AG09309 (cell line): ENCODE data around the gene SERF1B.
"Not testable (repeated sequence)": the region's sequence is repeated elsewhere in the genome, so short reads cannot be mapped to it uniquely, and the experiment has no call there.

Experiments
- DNase-seq: peaks from one replicate; pipeline ENCODE4 v3.0.0-alpha.2; 2010; ENCODE audit warnings: low read depth
- H3K4me3 ChIP-seq: 2 replicates; pipeline ENCODE4 v1.5.1; 2011; ENCODE audit warnings: mild to moderate bottlenecking, low read depth, low read length, moderate library complexity; ENCODE audit not compliant: control insufficient read depth

Gene SERF1B

GRCh38 chr5:70025106-70025844 lies at the start of gene SERF1B:
TSS of gene SERF1B (plus strand) at chr5:70025251. CDS start at chr5:70025452, 201 bp downstream.
- not testable (repeated sequence) for H3K4me3 ChIP-seq

GRCh38 chr5:69991713-69992112 lies 33.3 kb upstream of the SERF1B start:
- not testable (repeated sequence) for H3K4me3 ChIP-seq, DNase-seq

More at GRCh38 chr5:70025106-70025844, at the start of gene SERF1B:
- DNase-seq = not testable (repeated sequence)

DNA sequence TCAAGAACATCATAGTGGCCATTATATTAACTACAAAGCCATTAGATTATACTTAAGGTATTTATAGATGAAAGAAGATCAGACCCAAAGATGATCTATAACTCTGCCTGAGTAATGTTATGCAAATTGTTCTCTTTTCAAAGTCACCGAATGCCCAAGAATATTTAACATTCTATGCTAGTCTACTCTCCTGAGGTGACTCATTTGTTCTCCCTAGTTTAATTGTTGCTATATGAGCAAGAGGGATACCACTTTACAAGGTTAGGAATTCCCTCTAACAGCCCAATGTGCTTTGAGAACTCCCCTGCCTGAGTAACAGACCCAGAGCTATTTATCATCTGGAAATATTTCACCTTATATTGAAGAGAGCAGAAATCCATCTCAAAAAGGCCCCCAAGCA lies 29.5 kb upstream of the SERF1B start:
- H3K4me3 ChIP-seq, DNase-seq: not testable (repeated sequence)

- not testable (repeated sequence) for H3K4me3 ChIP-seq, DNase-seq
Observed at GRCh38 chr5:70020660-70021059, 4.4 kb upstream of the SERF1B start.

DNA sequence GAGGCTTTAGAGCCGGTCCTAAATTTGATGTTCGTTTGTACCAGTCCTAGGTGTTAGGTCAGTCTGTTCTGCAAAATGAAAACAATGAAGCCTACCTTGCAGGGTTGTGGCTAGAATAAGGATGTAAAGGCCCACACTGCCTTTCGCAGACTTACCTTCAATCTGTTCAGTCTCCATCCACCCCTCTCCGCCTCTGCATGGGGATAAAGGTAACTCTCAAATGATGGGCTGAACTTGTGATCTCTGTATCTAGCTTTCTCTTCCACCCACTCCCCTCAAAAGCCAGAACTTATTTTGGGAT lies 744 bp downstream of the SERF1B start:
- not testable (repeated sequence) for DNase-seq, H3K4me3 ChIP-seq

- not testable (repeated sequence) for DNase-seq, H3K4me3 ChIP-seq
Observed at GRCh38 chr5:70031204-70031603, 6.2 kb downstream of the SERF1B start.

DNA sequence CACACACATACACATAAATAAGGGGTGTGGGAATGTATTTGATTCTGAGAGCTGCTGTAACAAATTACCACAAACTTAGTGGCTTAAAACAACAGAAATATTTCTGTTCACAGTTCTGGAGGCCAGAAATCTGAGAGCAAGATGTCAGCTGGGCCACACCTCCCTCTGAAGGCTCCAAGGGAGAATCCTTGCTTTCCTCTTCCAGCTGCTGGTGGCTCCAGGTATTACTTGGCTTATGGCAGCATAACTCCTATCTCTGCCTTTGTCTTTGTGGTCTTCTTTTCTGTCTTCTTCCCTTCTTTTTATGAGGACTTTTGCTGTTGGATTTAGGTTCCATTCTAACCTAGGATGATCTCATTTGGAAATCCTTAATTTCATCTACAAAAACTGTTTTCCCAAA lies 16.4 kb downstream of the SERF1B start:
- H3K4me3 ChIP-seq, DNase-seq: not testable (repeated sequence)

GRCh38 chr5:70049790-70050142 lies 24.7 kb downstream of the SERF1B start:
- not testable (repeated sequence) for DNase-seq, H3K4me3 ChIP-seq

GRCh38 chr5:70056289-70056942 lies 31.4 kb downstream of the SERF1B start:
- not testable (repeated sequence) for H3K4me3 ChIP-seq, DNase-seq

- DNase-seq, H3K4me3 ChIP-seq: not testable (repeated sequence)
Observed at GRCh38 chr5:70057140-70057539, 32.1 kb downstream of the SERF1B start.

DNA sequence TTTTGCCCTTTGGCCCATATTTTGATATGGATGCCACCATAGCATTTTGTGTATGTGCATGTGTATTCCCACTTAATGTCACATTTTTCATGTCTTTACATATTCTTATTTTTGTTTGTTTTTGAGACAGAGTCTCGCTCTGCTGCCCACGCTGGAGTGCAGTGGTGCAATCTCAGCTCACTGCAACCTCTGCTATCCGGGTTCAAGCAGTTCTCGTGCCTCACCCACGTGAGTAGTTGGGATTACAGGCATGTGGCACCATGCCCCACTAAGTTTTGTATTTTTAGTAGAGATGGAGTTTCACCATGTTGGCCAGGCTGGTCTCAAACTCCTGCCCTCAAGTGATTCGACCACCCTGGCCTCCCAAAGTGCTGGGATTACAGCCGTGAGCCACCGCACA lies 52.6 kb downstream of the SERF1B start:
- not testable (repeated sequence) for H3K4me3 ChIP-seq, DNase-seq

GRCh38 chr5:70088907-70089464 lies 63.9 kb downstream of the SERF1B start:
- not testable (repeated sequence) for DNase-seq

DNA sequence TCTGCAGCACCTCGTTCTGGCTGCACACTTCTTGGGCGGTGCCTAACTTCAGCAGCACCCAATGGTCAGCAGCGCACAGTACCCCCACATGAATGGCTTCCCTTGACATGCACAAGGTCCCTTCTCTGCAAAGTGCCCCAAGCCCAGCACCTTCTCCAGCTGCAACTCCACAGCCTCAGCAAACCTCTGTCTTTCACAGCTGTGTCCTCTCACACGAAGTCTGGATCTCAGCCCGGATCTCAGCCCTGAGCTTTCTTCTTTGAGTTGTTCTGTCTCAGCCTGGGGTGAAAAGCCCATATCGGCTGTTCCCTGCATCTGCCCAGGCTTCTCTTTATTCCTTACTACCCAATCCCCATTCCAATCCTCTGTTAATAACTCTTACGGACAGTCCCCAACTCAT lies 66.7 kb downstream of the SERF1B start:
- not testable (repeated sequence) for H3K4me3 ChIP-seq, DNase-seq

More at GRCh38 chr5:70088907-70089464, 63.9 kb downstream of the SERF1B start:
- H3K4me3 ChIP-seq = not testable (repeated sequence)
